GM19239 (cell line): ENCODE results near the gene GFRAL.
"Not testable (repeated sequence)": the region's sequence is repeated elsewhere in the genome, so short reads cannot be mapped to it uniquely, and the experiment has no call there.

Experiments
- DNase-seq: peaks from one replicate; pipeline ENCODE4 v3.0.0; 2011; ENCODE audit warnings: low spot score; ENCODE audit not compliant: insufficient read length
- FAIRE-seq: peaks from 2 replicates; lab custom pipeline; 2011; peaks lifted over from hg19 to GRCh38; lab: Jason Lieb, UNC

Gene GFRAL, protein sequence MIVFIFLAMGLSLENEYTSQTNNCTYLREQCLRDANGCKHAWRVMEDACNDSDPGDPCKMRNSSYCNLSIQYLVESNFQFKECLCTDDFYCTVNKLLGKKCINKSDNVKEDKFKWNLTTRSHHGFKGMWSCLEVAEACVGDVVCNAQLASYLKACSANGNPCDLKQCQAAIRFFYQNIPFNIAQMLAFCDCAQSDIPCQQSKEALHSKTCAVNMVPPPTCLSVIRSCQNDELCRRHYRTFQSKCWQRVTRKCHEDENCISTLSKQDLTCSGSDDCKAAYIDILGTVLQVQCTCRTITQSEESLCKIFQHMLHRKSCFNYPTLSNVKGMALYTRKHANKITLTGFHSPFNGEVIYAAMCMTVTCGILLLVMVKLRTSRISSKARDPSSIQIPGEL

DNA sequence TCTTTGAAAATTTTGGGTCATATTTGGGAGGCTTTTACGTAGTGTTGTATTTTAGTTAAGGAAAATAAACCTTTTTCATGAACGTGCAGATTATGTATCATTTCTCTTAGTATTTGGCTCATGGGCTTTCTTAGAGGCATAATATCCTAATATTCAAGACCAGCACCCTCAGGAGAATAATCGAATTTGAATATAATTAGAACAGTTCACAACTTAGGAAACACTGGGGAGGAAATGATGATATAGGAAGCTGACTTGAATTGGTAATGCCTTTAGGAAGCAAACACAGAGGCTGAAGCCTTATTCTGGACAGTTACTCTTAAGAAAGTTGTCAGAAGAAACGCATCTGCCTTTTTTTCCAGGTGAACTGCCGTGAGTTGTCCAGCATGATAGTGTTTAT is at the start of gene GFRAL:
Gene GFRAL (plus strand): TSS at position 301 of the 400 bp plus-strand sequence. CDS start 86 bp downstream, at position 387.
- no peak for FAIRE-seq

DNA sequence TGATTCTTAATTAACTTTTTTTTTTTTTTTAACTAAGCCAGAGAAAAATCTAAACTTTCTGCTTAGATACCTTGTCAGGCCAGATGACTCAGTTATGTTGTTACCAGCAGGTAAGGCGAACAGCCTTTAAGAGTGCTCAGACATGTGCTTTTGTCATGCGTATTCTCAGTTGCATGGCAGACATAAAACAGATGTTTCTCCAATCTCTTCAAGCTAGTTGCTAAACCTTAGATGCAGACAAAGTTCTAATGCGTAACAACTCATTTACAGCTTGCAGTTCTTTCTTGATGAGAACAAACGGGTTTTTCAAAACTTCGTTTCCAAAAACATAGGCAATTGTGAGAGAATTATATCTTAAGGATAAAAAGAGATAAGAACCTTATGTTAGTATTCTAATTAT is 49.6 kb upstream of the GFRAL start:
- no peak for FAIRE-seq
- no peak for DNase-seq

More for the DNA sequence above, at the start of gene GFRAL:
- DNase-seq = no peak

DNA sequence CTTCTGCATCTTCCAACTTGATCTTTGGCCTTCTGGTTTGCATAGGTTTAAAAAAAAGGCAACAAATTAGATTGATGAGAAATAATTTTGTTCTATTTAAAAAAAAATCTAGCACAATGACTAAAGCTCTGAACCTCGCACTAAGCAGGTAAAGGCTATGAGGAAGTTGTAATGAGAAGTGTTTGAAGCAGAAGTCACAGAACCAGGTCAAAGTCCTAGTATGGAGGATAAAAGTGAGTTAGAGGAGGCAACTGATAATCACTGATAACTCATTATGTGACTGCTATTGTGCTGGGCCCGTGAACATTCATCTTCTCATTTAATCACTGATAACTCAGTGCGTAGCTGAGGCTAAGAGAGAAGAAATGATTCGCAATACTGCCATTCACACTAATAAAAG is 46.1 kb upstream of the GFRAL start:
- DNase-seq (no peak), FAIRE-seq (no peak)

DNA sequence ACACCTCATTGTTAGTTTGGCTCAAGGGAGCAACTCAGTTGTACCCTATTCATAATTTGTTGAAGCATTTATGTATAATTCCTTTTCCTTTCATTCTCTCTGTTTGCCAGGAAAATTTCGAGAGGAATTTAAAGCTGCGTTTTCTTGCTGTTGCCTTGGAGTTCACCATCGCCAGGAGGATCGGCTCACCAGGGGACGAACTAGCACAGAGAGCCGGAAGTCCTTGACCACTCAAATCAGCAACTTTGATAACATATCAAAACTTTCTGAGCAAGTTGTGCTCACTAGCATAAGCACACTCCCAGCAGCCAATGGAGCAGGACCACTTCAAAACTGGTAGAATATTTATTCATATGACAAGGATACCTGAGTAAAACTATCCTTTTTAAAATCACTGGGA is 45.2 kb upstream of the GFRAL start:
- DNase-seq (no peak), FAIRE-seq (no peak)

DNA sequence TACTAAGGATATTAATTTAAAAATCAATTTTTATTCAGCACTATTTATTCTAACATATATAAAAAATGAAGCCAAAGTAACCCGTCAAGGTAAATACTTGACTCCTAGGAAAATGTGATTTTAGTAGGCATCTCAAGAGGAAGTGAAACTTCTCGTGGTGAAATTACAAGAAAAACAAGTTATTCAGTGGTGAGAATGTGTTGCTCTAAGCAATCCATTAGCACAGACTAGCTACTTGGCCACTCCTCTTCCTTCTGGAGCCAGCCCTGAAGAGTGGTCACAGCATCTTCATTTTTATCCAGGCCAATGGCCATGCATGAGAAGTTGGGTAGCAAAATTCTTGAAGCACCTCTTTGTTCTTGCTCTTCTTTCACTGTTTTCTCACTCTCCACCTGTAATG is 40.4 kb upstream of the GFRAL start:
- FAIRE-seq (no peak), DNase-seq (no peak)

DNA sequence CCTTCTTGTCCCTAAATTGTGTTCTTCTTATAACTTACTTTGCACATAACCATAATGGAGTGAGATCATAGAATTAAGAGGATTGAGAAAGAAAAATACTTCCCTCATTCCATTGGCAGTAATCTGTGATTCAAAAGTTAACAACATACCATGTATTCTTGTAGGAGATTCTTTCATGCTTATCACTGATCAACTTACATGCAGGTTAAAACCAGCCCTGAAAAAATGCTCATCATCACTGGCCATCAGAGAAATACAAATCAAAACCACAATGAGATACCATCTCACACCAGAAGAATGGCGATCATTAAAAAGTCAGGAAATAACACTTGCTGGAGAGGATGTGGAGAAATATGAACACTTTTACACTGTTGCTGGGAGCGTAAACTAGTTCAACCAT is 36.5 kb upstream of the GFRAL start:
- no peak for DNase-seq
- FAIRE-seq = no peak

DNA sequence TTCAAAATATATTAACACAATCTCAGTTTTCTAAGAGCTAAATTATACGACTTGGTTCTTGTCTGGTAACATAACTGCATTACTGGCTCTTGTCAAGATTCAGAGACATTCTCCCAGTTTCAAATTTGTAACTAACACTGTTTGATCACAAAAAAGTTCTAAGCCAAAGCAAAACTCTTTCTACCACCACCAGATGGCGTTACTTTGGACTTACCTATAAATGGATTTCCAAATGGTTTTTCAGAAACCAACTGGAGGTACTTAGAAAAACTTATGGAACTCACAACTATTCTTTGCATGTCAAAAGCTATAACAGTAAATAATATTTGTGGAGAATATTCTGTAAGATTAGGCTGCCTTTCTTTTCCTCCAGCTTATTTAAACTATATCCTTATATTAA is 34.2 kb upstream of the GFRAL start:
- DNase-seq = no peak
- FAIRE-seq = no peak

DNA sequence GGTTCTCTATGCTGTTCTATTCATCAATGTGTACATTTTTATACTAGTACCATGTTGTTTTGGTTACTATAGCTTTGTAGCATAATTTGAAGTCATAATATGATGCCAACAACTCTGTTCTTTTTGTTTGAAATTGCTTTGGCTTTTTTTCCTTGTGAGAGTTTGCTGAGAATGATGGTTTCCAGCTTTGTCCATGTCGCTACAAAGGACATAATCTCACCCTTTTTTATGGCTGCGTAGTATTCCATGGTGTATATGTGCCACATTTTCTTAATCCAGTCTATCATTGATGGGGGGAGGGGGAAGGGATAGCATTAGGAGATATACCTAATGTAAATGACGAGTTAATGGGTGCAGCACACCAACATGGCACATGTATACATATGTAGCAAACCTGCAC is 30.1 kb upstream of the GFRAL start:
- DNase-seq, FAIRE-seq: not testable (repeated sequence)

DNA sequence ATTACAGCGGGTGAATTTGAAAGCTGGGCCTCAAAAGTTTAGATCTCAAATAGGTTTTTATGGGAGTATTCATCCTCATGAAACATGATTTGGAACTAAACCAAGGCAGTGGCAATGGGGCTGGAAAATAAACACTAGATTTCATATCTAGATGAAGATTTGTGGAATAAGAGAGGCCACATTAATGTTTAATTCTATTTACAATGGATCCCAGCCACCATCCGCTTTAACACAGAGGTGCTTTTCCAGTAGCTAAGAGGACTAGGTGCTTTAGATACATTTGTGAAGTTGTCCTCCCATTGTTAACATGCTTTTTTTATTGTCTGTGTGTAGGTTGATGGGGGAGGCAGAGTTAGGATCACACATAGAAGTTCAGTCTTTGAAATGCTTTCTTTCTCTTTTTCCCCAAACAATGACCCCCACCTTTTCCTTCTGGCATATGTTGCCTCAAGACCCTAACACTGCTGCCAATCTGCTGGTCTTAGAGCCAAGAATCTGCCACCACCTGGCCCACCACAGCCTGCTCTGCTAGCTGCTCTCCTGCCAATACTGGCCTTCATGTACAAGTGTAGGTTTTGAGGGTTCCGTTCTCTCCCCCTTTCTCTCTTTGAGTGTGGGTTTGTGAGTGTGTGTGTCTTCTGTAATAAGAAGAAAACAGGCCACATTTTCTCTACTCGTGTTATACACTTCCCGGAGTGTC is 27.8 kb upstream of the GFRAL start:
- DNase-seq = no peak

DNA sequence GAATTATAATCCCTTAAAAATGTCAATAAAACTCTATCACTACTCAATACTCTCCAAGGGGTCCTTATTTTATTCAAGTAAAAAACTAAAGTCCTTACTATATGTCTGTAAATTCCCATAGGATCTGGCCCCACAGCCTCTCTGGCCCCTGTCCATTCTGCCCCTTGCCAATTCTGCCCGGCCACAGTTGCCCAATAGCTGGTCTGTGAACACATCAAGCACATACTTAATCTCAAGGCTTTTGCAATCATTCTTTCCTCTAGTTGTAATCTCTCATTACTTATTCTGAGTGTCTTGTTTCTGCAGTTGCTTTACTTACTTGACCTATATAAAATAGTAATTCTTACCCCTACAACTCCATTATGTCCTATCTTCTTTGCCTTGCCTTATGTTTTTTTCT is 22.5 kb upstream of the GFRAL start:
- DNase-seq (no peak), FAIRE-seq (no peak)

More for the DNA sequence above, 27.8 kb upstream of the GFRAL start:
- FAIRE-seq = no peak

DNA sequence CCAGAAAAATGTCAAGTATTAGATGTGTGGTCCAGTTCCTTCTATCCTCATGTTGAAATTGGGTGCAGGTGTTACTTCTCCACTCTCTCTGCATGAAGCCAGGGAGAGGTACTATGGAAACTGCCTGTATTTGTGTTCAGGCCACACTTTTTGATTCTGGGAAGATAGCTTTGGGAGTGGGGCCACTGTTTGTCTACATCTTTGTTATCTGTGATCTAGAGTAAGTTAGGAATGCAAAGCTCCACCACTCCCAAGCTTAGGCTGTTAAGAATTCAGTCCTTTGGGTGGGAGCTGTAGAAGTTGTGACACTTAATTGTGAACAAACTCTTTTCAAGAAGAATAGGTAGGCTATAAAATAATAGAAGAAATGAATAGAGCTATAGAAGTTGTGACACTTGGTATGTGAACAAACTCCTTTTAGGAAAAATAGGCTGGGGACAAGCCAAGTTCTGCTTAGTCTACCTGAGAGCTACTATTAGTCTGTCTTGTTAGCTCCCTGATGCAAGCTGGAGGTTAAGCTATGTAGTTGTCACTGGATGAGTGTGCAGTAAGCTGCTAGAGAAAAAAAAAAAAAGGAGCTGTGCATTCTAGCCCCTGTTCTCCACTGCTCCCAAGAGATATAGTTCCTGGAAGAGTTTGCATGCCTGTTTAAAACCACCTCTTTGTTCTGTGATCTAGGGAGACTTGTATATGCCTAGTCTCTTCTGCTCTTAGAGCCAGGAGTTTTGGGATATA is 7.1 kb upstream of the GFRAL start:
- DNase-seq = no peak

DNA sequence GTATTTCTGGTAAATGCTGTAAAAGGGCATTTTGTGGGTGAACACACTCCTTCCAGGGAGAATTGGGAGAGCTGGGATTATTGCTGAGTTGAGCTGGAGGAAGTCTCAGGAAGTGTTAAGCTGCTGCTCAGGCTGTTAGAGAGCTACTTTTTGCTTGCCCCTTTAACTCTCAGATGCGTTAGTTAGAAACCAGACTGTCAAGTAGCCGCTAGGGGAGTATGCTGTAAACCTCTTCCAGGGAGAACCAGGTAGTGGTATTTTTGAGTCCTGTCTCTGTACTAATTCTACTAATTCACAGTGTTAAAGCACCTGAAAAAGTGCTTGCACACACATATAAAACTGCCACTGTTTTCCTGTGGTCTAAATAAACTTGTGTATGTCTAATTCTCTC is 6.6 kb upstream of the GFRAL start:
- DNase-seq (no peak), FAIRE-seq (no peak)

More for the DNA sequence above, 7.1 kb upstream of the GFRAL start:
- FAIRE-seq = no peak

DNA sequence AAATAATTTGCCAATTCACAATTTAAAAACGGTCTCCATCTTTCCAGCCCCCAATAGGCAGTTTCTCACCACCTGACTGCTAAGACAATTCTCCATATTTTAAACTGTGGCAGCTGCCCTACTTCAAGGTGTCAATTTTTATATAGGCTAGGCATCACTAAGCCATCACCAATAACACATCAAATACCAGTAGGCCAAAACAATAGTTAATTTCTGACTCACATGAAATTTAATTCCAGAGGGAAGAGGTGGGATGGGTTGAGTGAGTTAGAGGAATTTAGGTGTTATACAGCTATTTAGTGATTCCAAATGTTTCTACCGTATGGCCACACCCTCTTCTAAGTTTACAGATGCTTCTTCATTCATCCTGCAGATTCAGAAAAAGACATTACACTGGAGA is 49.9 kb downstream of the GFRAL start:
- FAIRE-seq (no peak), DNase-seq (no peak)

DNA sequence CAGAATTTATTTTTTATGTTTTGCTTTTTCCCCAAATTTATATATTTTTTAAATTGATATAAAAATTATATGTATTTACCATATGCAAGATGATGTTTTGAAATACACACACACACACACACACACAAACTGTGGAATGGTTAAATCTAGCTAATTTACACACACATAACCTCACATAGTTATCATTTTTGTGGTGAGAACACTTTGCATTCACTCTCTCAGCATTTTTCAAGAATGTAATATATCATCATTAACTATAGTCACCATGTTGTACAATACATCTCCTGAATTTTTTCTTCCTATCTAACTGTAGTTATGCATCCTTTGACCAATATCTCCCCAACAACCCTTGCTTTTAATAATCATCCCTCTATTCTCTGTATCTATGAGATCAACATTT is 52.2 kb downstream of the GFRAL start:
- FAIRE-seq (no peak), DNase-seq (no peak)

DNA sequence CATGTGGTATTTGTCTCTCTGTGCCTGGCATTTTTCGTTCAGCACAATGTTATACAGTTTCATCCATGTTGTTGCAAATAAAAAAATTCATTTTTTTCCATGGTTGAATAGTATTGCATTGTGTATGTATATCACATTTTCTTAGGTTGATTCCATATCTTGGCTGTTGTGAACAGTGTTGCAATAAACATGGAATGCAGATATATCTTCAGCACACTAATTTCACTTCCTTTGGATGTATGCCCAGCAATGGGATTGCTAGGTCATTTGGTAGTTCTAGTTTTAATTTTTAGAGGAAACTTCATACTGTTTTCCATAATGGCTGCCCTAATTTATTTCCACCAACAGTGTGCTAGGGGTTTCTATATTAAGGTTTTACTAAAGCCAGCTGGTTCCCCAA is 52.6 kb downstream of the GFRAL start:
- DNase-seq (no peak), FAIRE-seq (no peak)

DNA sequence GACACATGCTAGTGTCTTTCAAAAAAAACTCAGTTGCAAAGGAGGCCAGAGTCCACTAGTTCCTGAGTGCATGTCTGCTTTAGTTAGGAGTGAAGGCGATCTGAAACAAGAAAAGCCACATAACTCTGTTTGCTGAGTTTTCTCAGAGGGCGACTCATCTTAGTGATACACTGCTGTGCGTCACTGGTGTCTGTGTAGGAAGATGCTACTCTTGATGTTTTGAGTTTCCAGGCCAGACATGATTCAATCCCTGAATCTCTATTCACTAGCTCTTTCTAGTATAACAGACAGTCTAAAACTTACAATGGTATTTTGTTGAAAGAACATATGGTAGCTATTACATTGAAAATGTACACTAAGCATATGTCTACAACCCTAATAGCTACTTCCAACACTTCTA is 60.9 kb downstream of the GFRAL start:
- DNase-seq = no peak
- FAIRE-seq = no peak

DNA sequence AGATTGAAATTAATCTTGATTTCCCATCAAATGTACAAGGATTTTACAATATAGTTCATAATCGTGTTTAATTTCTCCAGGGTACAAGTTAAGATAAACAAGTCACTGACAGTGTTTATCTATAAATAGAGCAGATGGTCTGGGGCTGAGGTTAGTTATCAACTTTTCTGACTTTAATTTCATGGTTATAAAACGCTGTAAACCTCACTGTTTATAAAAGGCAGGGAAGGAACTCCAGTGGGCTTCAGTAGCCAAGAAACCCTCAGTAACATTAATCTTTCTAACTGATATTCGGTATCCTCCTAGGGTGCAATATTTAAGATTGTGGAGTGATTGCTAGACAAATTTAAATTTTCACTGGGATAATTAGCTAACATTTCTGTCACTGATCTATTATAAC is 68.6 kb downstream of the GFRAL start:
- no peak for DNase-seq
- no peak for FAIRE-seq

DNA sequence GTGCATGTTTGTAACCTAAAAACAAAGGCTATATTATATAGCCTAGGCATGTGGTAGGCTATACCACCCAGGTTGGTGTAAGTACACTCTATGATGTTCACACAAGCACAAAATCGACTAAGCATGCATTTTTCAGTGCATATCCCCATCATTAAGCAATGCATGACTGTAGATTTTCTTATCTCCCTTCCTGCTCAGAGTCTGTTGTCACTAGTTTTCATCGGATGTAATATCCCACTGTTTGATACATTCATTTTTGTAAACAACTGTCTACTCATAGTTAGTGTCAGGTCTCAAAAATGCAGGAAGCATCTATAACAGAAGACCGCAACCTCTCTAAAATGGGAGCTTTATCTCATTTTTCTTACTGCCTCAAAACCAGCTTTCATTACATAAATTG is 70.7 kb downstream of the GFRAL start:
- no peak for FAIRE-seq

DNA sequence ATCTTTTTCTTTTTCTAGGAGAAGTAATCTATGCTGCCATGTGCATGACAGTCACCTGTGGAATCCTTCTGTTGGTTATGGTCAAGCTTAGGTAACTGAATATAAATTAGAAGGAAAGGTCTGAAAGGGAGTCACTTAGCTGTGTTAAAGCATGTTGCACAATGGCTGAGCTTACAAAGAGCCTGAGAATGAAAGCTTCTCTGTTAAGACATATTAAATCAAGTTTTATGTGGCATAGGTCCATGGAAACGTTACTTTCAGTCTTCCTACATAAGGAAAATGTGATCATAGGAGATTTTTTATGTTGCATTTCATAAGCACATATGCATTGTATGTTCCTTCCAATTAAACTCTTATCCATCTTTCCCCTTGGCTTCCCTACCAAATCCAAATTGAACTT is 72.1 kb downstream of the GFRAL start:
- no peak for DNase-seq
- FAIRE-seq = no peak

More for the DNA sequence above, 70.7 kb downstream of the GFRAL start:
- DNase-seq = no peak

DNA sequence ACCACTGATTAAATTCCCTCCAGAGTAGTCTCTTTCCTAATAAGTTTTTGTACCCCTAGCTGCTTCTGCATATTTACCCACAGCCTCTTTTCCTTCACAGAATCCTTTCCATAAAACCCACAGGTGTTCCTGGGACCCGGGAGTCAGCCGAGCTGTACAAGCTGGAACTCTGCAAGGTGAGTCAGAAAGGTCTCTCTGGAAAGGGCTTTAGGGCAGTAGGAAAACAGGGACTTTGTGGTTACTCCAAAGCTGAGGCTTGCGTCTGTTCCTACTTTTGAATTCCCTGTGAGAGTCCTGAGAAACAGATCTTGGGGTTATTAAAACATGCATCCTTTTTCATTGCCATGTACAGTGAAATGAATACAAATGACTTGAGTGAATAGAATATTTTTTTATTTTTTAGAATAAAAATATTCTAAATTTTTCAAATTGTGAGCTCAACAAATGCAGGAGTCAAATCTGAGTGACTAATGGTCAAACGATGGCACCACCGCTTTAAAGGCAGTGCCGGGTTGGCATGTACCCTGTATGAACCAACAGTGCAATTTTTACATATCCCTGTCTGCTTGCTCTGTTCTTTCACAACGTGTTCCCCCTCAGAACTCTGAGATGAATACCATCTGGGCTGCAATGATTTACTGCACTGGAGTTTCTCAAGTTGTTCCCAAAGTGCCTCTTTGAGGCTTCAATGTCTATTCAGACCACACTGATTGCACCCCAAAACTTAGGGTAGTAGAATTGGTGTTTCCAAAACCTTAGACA is 78.4 kb downstream of the GFRAL start:
- FAIRE-seq (no peak), DNase-seq (no peak)
